HG02623 (cell line): ENCODE data around the gene TCEANC2.

Experiments used
- ATAC-seq: cut with Tn5 transposase; IDR thresholded peaks from one replicate; pipeline ENCODE4 v1.9.1; 2021; ENCODE audit warnings: moderate library complexity; ENCODE audit not compliant: unreplicated experiment

The TCEANC2 gene

DNA sequence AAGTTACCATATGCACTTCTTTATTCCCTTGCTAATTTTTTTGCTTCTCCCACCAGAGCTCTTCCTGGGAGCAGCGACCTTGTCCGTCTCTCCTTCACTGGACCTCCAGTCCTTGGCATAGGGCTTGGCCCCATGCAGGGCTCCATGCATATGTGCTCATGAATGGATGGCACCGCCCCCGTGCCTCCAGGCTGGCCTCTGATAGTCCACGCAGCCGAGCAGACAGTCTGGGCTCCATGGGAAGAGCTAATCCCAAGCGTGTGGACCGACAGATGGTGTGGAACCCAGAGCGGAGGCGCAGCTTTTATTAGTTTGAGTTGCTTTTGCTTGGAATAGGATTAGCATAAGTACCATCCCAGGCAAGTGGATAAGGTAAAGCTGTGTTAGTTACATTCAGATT lies 57.6 kb downstream of the TCEANC2 start:
- no peak for ATAC-seq

GRCh38 chr1:54111624-54112023 lies 58.2 kb downstream of the TCEANC2 start:
- no peak for ATAC-seq

- ATAC-seq: no peak
These were observed 58.6 kb downstream of the TCEANC2 start for GRCh38 chr1:54112027-54112426.

DNA sequence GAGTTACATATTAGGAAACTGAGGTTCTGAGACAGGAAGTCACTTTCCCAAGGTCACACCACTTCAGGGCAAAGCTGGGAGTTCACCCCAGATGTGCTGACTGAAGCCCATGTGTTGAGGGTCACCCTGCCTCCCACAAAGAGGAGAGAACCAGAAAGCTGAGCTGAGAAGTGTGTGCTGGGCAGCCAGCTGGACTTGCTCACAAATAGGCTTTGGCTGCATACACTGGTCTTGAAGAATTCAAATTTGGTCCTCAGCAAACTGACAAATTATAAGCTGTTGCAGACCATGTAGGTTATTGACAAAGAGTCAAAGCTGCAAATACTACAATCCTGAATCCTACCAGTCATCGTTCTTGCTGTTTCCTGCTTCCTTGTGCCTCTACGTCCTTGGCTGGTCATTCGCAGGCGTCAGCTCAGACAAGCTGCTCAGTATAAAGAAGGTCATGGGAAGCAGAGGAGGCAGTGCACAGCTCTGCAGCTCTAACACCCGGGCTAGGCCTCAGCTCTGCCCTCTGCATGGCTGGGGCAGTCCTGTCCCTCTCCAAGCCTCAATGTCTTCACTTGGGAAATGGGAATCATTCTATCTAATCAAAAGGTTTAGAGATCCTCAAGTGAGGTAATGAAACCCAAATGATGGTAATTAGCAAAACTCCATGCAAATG lies 59.4 kb downstream of the TCEANC2 start:
- no peak for ATAC-seq

DNA sequence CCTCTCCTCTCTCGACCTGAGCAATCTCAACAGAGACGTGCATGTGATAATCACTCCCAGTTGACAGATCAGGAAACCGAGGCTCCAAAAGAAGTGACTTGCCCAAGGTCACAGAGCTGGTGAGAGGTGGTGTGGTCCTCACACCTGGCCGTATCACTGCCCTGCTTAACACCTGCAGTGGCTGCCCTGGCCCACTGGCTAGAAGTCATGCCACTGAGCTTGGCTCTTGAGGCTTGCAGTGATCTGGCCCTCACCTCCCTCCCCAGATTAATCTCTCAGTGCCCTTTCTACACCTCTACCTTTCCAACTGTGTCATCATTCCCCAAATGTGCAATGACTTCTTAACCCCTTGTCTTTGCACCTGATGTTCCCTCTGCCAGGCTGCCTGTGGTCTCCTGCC lies 60.6 kb downstream of the TCEANC2 start:
- ATAC-seq: no peak

DNA sequence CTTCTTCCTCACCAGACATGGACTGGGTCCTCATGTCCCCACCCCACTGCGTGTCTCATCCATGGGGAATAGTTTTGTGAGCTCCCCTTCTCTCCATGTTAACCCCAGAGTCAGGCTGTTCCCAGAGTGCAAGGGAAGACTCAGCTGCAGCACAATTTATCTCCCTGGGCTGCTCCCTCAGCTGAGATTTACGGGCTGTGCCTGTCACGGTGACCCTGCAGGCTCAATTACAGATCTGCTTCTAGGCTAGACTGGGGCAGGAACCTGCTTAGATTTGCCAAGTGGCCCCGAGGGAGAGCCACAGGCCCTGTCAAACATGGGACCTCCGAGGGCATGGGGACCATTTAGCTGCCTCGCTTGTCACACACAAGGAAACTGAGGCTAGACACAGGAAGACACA lies 61.5 kb downstream of the TCEANC2 start:
- ATAC-seq: no peak

GRCh38 chr1:54115520-54115919 lies 62.1 kb downstream of the TCEANC2 start:
- no peak for ATAC-seq

DNA sequence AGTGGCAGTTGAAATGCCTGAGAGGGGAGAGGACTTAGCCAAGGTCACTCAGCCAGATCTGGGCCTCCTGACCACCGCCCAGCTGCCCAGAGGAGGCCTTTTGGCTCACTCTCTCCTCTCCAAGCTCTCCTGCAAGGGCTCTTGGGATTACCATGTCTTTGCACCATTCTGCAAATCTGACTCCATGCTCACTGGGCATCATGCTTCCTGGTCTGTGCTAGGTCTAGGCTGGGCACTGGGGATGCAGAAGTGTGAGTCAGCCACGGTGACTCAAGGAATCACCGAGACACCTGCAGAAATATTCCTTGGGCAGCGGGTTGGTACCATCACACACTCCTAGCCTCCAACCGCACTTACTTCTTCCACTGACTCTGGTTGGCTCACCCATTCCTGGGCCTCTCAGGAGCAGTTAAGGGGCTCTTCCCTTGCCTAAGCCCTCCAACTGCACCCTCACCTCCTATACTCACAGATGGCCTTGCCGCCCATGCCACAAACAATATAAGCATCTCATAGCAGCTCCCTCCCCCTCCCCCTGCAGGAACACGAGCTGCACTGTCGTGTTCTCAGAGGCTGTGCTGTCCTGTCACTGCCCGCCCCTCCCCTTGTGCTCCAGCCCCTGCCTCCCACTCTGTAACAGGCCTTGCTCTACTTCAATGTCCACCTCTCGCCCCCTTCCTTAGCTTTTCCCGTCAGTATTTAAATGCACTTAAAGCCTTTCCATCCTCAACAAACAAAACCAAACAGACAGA lies 64.6 kb downstream of the TCEANC2 start:
- ATAC-seq: no peak

DNA sequence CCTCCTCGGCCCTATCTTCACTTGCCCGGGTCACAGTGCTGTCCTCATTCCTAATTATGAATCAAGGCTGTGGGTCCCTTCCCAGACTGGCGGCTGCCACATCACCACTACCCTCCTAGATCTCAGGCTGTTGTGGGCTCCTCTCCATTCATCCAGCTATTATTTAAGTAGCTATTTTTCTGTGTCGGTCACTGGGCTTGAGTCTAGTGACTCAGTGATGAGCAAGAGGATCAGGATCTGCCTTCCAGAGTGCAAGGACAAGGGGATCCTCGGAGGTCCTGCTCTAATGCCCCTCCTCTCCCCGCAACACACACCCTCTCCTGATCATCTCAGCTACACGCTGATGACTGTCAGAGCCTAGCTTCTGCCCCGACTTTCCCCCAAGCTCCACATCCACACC lies 65.3 kb downstream of the TCEANC2 start:
- ATAC-seq: no peak

DNA sequence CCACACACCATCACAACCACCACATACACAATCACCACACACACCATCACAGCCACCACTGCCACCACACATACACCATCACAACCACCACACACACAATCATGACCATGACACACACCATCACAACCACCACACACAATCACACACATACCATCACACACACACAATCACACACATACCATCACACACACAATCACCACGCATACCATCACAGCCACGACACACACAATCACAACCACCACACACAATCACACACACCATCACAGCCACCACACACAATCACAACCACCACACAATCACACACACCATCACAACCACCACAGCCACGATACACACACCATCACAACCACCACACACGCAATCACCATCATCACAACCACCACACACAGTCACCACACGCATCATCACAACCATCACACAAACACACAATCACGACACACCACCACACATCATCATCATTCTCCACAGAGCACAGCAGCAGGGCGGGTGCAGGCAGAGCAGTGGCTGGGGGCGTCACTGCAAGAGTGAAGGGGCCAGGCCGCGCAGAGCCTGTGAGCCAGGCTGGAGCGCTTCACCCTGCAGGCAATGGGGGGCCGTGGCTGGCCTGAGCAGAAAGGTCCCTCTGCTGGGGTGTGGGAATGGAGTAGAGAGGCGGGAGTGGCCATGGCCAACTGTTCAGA lies 66.8 kb downstream of the TCEANC2 start:
- no peak for ATAC-seq

DNA sequence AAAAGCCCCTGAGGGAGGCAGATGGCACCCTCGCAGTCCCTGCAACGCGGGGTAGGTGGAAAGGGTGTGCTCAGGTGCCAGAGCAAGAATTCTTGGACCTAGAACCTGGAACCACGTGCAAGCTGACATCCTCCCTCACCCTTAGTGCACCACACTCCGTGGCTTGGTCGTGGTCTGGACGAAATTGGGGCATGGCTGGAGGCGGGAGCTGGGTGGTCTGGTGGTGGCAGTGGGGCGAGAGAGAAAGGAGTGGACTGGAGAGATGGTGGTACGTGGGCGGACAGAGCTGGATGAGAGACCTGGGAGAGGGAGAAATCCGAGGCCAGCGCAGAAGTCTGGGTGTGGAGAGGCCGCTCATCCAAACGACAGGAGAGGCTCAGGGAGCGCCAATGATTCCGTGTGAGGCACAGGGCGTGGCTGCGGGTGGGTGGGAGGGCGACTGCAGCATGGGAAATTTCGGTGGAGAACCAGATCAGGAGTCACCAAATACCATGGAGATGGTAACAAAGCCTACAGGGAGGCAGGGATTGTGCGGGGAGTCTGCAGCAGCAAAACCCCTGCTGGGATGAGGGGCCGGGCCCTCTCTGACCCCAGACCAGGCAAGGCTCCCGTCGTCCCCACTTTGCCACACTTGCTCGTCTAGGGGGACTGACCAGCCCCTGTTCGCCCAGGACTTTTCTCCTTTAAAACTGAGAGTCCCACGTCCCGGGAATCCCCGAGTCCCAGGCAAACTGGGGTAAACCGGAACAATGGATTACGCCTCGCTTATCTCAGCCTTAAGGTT lies 67.5 kb downstream of the TCEANC2 start:
- ATAC-seq: no peak

GRCh38 chr1:54121482-54122134 lies 68.2 kb downstream of the TCEANC2 start:
- ATAC-seq: no peak

DNA sequence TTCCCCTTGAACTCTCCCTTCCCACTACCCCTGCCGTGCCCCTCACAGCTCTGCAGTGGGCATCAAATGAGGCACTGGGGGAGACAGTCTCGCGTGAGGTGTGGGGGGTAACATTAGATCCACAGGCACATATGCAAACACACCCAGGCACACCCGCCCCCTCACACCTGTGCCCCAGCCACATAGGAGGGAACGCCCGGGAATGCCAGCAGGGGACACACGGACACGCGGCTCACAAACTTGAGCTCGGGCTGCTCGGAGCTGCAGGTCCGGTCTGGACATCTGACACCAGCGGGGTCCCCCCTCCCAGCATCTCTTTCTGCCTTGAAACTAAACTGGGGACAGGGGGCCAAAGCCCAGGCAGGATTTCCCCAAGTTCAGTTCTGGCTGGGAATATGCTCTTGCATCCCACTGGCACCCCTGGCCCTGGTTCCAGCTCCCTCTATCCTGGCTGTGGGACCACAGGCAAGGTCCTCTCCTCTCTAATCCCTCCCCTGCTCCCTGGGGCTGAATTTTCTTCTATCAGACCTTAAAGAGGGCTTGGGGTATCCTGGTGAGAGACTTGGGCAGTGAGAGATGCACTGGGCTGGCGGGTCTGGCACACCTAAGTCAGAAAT lies 68.8 kb downstream of the TCEANC2 start:
- ATAC-seq: no peak

GRCh38 chr1:54122992-54123391 lies 69.6 kb downstream of the TCEANC2 start:
- ATAC-seq: no peak

DNA sequence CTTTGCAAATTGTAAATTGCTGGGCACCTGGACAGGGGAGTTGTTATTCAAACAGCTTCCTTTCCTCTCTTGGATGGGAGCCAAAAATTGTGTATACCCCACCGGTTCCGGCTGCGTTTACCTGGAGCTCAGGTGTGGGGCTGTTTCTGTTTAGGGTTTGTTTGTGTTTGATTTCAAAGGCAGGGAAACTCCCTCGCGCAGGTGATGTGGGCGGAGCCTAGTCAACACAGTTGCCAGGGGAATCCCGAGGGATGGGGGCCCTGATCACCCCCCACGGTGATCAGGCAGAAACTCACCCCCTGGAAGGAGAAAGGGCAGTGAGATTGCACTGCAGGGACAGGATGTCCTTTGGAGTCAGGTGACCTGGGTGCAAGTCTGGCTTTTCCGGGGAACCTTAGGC lies 71.1 kb downstream of the TCEANC2 start:
- no peak for ATAC-seq

DNA sequence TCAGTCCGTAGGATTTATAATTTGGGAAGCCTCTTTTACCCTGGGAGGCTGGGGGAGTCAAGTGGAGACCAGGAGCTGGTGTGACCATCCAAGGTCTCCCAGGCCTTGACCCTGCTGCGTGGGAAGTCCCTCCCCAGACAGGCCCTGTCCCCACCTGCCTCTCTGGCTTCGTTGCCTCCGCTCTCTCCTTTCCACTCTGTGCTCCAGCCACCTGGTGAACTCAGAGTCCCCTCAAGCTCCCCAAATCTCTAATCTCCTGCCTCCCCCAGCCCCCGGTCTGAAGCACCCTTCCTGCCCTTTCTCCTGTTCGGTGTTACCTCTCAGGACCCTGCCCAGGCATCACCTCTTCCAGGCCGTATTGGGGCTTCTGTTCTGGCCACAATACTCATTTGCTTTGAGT lies 71.5 kb downstream of the TCEANC2 start:
- ATAC-seq: no peak

- no peak for ATAC-seq
These were observed 72.1 kb downstream of the TCEANC2 start for GRCh38 chr1:54125386-54126070.

GRCh38 chr1:54126271-54126815 lies 72.9 kb downstream of the TCEANC2 start:
- ATAC-seq: no peak

DNA sequence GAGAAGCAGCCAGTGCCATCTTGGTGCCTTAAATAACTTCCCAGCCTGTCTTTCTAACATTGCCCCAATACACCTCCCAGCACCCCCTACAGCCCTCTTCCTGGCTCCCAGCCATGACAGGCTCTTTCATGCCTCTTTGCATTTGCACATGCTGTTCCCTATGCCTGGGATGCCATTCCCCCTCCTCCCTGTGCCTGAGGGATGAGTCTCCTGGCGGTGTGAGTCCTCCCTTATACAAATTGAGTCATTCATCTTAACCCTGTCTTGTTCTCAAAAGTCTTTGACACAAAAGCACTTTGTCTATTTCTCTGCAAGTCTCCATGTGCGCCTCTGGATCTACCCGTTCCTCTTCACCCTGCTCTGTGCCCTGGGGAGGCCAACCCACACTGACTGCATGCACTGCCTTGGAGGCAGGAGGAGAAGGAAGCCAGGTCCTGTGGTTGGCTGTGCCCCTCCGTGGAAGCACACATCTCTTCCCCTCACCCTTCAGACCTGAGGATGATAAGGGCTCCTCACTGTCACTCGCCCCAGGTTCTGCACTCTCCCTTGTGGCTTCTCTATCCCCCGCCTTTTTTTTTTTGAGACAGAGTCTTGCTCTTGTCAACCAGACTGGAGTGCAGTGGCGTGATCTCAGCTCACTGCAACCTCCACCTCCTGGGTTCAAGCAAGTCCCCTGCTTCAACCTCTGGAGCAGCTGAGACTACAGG lies 74.3 kb downstream of the TCEANC2 start:
- no peak for ATAC-seq
